AG09309 (cell line): Measurements from ENCODE around the gene CNTN4.
"Not testable (repeated sequence)": the region's sequence is repeated elsewhere in the genome, so short reads cannot be mapped to it uniquely, and the experiment has no call there.

ENCODE experiments used
- DNase-seq: peaks from one replicate; pipeline ENCODE4 v3.0.0-alpha.2; 2010; ENCODE audit warnings: low read depth
- H3K4me3 ChIP-seq: 2 replicates; pipeline ENCODE4 v1.5.1; 2011; ENCODE audit warnings: mild to moderate bottlenecking, low read depth, low read length, moderate library complexity; ENCODE audit not compliant: control insufficient read depth
- TF ChIP-seq, protein P1 (sequence below): IDR thresholded peaks from 2 replicates; pipeline ENCODE4 v1.5.1; 2011; ENCODE audit warnings: mild to moderate bottlenecking, low read depth, low read length, inconsistent platforms; ENCODE audit not compliant: insufficient read depth, control insufficient read depth; ENCODE audit errors: missing control alignments

Gene CNTN4

GRCh38 chr3:2802429-2802828, 703.8 kb downstream of the CNTN4 start:
- H3K4me3 ChIP-seq = no peak overlapping the region
- TF ChIP-seq, protein P1, sequence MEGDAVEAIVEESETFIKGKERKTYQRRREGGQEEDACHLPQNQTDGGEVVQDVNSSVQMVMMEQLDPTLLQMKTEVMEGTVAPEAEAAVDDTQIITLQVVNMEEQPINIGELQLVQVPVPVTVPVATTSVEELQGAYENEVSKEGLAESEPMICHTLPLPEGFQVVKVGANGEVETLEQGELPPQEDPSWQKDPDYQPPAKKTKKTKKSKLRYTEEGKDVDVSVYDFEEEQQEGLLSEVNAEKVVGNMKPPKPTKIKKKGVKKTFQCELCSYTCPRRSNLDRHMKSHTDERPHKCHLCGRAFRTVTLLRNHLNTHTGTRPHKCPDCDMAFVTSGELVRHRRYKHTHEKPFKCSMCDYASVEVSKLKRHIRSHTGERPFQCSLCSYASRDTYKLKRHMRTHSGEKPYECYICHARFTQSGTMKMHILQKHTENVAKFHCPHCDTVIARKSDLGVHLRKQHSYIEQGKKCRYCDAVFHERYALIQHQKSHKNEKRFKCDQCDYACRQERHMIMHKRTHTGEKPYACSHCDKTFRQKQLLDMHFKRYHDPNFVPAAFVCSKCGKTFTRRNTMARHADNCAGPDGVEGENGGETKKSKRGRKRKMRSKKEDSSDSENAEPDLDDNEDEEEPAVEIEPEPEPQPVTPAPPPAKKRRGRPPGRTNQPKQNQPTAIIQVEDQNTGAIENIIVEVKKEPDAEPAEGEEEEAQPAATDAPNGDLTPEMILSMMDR = no peak
- no peak for DNase-seq

DNA sequence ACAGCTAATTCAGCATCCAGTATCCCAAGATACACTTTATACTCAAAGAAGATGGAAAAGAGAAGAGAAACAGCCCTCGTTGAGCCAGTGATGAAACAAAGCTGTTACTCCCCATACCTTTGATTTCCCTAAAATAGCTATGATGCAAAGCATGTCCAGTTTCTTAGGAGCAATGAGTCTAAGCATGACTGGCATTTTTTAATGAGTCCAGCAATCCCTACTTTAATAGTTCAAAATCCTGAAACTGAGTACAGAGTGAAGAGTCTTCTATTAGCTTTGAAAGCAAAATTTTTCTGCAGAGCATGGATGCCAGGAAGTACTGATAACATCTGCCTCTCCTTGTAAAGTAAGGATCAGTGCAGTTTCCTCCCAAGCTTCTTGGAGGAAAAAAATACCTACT, 708.8 kb downstream of the CNTN4 start:
- no peak for DNase-seq

DNA sequence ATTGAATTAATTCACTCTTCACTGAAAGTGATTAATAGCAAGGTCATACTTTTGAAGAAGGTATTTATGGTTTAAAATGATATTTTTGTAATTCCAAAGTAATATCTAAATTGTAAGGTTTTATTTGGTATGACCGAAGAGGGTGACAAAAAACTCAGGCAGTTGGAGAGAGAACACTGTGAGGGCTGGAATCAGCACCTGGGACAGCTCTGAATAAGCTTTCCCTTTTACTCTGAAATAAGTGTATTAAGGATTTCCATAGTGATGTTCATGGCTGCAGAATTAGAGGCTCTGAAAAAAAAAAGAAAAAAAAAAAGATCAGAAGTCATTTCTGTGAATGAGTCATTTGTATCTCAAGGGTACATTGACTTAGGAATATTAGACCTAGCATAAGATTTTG, 712.1 kb downstream of the CNTN4 start:
- TF ChIP-seq, protein P1 = no peak
- no peak for DNase-seq
- no peak overlapping the region for H3K4me3 ChIP-seq

More for the DNA sequence above, 708.8 kb downstream of the CNTN4 start:
- TF ChIP-seq, protein P1 = no peak
- no peak overlapping the region for H3K4me3 ChIP-seq

DNA sequence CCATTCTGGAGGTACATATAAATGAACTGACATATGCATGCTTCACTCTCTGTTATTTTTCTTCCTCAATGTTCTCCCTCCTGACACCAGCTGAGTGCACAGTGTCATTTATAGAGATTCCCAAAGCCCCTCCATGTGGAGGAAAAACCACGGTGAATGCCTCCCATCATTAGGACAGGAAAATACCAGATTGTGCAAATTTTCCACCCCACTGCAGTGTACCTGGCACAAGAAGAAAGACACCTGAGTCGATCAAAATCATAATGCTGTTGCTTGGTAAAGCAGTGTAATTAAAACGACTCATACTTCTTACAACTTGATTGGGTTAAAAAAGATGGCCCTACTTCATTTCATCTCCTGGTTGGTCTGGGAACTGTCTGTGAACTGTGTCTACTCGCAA, 720.9 kb downstream of the CNTN4 start:
- no peak overlapping the region for H3K4me3 ChIP-seq
- DNase-seq = no peak
- TF ChIP-seq, protein P1 = no peak

GRCh38 chr3:2820982-2821381, 722.3 kb downstream of the CNTN4 start:
- DNase-seq, H3K4me3 ChIP-seq: not testable (repeated sequence)

DNA sequence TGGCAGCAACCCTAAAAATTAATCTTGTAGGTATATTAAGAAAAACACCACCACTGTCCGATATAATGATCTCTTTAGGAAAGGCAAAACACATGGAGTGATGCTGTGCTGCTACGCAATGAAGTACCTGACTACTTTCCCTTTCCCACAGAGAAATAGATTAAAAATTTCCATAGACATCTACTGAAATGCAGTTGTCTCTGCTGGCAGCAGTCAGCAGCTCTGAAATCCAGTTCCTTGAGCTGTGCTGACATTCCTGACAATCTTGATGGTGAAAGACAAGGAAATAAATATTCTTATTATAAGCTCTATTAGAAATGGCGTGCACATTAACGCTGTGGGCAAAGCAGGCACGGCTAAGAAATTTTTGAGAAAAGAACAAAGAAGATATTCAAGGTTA, 723.9 kb downstream of the CNTN4 start:
- no peak overlapping the region for H3K4me3 ChIP-seq
- no peak for DNase-seq
- TF ChIP-seq, protein P1 = no peak

- TF ChIP-seq, protein P1 = no peak
- DNase-seq = no peak
These were observed 724.4 kb downstream of the CNTN4 start for GRCh38 chr3:2823031-2823430.

More at GRCh38 chr3:2823031-2823430, 724.4 kb downstream of the CNTN4 start:
- H3K4me3 ChIP-seq = no peak overlapping the region
